ENCODE measurements around the gene TYSND1.

DNA sequence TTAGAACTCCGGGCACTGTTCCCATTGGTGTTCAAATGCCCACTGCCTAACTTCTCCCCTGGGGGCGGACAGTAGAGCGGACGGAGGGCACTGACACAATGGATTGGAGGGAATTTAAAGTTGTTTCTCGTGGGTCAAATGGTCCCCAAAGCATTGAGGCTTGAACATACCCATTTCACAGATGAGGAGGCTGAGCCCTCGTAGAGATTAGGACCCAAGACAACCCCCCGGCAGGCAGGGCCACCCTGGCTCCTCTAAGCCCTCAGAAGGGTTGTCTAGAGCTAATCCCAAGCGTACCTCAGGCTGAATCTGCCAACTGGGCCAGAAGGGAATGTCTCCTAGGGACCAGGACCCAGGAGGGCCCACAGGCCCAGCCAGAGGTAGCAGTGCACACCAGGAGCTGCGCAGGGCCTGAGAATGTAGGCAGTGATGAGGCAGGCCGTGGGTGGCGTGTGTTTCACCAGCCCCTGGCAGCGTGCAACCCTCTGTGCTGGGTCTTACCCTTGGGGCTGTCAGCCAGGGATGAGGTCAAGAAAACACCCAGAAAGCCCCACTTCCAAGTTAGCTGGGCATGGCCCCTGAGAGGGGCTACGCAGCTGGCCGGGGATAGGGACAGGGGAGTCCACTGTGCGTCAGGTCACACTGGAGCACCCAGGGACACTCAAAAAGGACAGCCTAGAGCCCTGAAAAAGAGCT, 19.7 kb downstream of the TYSND1 start:
- no peak for TF ChIP-seq YY1 (IDR thresholded peaks at IDR 0.05; ENCODE audit: insufficient read depth, insufficient read length)
- TF ChIP-seq SUZ12 (IDR thresholded peaks at IDR 0.05; ENCODE audit: extremely low read depth, insufficient read depth, insufficient read length), result no peak
- TF ChIP-seq ZNF274 (IDR thresholded peaks at IDR 0.05; ENCODE audit: low read depth, low read length), result no peak
